Measurements from ENCODE around the gene COL1A1. TPM values are rescaled to one million over a fixed set of nuclear protein-coding genes. Genes with fewer than 3 reads are reported as not detected.

Gene COL1A1
- total and polyA plus RNA-seq, 4 donors: 8.3 to 72.5 (median 35.8) TPM

DNA sequence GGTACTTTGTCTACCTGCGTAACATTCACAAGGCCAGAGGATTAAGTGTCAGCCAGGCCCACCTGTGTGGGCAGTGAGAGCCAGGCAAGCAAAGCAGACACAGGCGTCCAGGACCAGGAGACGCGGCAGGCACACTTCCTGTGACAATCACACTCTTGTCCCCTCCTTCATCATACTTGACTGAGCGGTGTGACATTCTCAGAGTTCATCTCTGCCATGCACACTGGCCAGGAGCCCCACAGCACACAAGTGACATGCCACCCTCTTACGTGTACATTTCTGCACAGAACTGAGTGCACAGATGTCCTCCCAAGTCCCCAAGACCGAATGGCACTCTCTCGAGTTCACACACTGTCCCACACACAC lies 59.7 kb downstream of the COL1A1 start (continued):
- TF ChIP-seq, protein P1, sequence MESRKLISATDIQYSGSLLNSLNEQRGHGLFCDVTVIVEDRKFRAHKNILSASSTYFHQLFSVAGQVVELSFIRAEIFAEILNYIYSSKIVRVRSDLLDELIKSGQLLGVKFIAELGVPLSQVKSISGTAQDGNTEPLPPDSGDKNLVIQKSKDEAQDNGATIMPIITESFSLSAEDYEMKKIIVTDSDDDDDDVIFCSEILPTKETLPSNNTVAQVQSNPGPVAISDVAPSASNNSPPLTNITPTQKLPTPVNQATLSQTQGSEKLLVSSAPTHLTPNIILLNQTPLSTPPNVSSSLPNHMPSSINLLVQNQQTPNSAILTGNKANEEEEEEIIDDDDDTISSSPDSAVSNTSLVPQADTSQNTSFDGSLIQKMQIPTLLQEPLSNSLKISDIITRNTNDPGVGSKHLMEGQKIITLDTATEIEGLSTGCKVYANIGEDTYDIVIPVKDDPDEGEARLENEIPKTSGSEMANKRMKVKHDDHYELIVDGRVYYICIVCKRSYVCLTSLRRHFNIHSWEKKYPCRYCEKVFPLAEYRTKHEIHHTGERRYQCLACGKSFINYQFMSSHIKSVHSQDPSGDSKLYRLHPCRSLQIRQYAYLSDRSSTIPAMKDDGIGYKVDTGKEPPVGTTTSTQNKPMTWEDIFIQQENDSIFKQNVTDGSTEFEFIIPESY (IDR thresholded peaks at IDR 0.05): no peak
- TF ChIP-seq SP1 (IDR thresholded peaks at IDR 0.05): no peak

DNA sequence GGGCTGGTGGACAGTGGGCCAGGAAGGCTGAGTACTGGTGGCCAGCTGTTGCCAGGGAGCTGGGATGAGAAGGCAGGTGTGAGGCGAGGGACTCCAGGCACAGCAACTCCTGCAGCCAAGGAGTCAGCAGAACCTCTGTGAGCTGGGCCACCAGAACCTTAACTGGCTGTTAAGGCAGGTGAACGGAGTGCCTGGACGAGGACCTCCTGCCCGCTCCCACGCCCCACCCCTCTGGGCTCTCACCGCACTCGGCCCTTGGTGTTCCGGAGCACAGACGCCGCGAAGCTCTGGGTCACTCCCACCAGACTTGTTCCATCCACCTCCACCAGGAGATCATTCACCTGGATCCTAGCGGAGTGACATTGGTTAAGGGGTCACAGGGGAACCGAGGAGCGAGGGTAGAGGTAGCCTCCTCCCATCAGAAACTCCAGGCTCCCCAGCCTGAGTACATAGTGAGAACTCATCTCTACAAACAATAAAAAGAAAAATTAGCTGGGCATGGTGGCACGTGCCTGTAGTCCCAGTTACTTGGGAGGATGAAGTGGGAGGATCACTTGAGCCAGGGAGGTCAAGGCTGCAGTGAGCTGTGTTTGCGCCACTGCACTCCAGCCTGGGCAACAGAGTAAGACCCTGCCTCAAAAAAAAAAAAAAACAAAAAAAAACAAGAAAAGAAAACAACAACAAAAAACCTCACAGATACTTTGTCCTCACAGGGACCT lies 60.2 kb downstream of the COL1A1 start:
- TF ChIP-seq HNF4G (IDR thresholded peaks at IDR 0.05): no peak
- no peak for TF ChIP-seq RAD21 (IDR thresholded peaks at IDR 0.05)
- TF ChIP-seq, protein P1 (IDR thresholded peaks at IDR 0.05): no peak
- TF ChIP-seq, protein P2, sequence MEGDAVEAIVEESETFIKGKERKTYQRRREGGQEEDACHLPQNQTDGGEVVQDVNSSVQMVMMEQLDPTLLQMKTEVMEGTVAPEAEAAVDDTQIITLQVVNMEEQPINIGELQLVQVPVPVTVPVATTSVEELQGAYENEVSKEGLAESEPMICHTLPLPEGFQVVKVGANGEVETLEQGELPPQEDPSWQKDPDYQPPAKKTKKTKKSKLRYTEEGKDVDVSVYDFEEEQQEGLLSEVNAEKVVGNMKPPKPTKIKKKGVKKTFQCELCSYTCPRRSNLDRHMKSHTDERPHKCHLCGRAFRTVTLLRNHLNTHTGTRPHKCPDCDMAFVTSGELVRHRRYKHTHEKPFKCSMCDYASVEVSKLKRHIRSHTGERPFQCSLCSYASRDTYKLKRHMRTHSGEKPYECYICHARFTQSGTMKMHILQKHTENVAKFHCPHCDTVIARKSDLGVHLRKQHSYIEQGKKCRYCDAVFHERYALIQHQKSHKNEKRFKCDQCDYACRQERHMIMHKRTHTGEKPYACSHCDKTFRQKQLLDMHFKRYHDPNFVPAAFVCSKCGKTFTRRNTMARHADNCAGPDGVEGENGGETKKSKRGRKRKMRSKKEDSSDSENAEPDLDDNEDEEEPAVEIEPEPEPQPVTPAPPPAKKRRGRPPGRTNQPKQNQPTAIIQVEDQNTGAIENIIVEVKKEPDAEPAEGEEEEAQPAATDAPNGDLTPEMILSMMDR (IDR thresholded peaks at IDR 0.05; ENCODE audit: low read depth, low read length, missing input control): no peak
- TF ChIP-seq, protein P3, sequence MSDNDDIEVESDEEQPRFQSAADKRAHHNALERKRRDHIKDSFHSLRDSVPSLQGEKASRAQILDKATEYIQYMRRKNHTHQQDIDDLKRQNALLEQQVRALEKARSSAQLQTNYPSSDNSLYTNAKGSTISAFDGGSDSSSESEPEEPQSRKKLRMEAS (IDR thresholded peaks at IDR 0.05): no peak
- no peak for TF ChIP-seq EGR1 (IDR thresholded peaks at IDR 0.05; ENCODE audit: low read depth in 2 of 2)
- TF ChIP-seq, protein P4, sequence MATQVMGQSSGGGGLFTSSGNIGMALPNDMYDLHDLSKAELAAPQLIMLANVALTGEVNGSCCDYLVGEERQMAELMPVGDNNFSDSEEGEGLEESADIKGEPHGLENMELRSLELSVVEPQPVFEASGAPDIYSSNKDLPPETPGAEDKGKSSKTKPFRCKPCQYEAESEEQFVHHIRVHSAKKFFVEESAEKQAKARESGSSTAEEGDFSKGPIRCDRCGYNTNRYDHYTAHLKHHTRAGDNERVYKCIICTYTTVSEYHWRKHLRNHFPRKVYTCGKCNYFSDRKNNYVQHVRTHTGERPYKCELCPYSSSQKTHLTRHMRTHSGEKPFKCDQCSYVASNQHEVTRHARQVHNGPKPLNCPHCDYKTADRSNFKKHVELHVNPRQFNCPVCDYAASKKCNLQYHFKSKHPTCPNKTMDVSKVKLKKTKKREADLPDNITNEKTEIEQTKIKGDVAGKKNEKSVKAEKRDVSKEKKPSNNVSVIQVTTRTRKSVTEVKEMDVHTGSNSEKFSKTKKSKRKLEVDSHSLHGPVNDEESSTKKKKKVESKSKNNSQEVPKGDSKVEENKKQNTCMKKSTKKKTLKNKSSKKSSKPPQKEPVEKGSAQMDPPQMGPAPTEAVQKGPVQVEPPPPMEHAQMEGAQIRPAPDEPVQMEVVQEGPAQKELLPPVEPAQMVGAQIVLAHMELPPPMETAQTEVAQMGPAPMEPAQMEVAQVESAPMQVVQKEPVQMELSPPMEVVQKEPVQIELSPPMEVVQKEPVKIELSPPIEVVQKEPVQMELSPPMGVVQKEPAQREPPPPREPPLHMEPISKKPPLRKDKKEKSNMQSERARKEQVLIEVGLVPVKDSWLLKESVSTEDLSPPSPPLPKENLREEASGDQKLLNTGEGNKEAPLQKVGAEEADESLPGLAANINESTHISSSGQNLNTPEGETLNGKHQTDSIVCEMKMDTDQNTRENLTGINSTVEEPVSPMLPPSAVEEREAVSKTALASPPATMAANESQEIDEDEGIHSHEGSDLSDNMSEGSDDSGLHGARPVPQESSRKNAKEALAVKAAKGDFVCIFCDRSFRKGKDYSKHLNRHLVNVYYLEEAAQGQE (IDR thresholded peaks at IDR 0.05): no peak
- TF ChIP-seq FOXA1 (IDR thresholded peaks at IDR 0.05): no peak
- TF ChIP-seq, protein P5, sequence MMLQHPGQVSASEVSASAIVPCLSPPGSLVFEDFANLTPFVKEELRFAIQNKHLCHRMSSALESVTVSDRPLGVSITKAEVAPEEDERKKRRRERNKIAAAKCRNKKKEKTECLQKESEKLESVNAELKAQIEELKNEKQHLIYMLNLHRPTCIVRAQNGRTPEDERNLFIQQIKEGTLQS (IDR thresholded peaks at IDR 0.05): no peak
- no peak for TF ChIP-seq FOXA2 (IDR thresholded peaks at IDR 0.05)
- TF ChIP-seq YY1 (IDR thresholded peaks at IDR 0.05): no peak
- no peak for TF ChIP-seq SP1 (IDR thresholded peaks at IDR 0.05)
- Histone ChIP-seq H3K27ac (ENCODE audit: low read depth in 1 of 2, low read length in 2 of 2) (no peak overlapping the region), H3K9me3 (ENCODE audit: control insufficient read depth in 4 of 4, low read length in 3 of 4) (no peaks in the 10 kb centered on the region), H3K9ac (ENCODE audit: low read depth in 1 of 2, low read length in 2 of 2) (no peak overlapping the region), H3K4me3 (ENCODE audit: low read depth in 1 of 3, low read length in 3 of 3) (no peak overlapping the region), H3K4me1 (ENCODE audit: control insufficient read depth in 4 of 4, insufficient read depth in 4 of 4, low read length in 3 of 4) (peaks cover 15 to 33% (median 28%) of the 10 kb centered on the region in 4 donors), H3K36me3 (ENCODE audit: control insufficient read depth in 4 of 4, insufficient read depth in 3 of 4, low read depth in 1 of 4, low read length in 3 of 4) (peaks cover 6 to 28% (median 25%) of the 10 kb centered on the region in 4 donors), H3K27me3 (ENCODE audit: control insufficient read depth in 4 of 4, insufficient read depth in 4 of 4, low read length in 3 of 4) (no peaks in the 10 kb centered on the region)
- no peak for DNase-seq (ENCODE audit: low spot score)
- WGBS: 93% methylated on average over 16 of the region's 16 CpGs

Data from liver (tissue), 9 donors.